GM12874 (cell line): ENCODE data around the gene CSNK1G2.

Experiments
- TF ChIP-seq, protein P1 (sequence below): IDR thresholded peaks from 2 replicates; pipeline ENCODE4 v1.5.1; 2011; ENCODE audit warnings: low read depth, mild to moderate bottlenecking, control low read depth, low read length, moderate library complexity; ENCODE audit not compliant: insufficient read depth

Gene CSNK1G2

DNA sequence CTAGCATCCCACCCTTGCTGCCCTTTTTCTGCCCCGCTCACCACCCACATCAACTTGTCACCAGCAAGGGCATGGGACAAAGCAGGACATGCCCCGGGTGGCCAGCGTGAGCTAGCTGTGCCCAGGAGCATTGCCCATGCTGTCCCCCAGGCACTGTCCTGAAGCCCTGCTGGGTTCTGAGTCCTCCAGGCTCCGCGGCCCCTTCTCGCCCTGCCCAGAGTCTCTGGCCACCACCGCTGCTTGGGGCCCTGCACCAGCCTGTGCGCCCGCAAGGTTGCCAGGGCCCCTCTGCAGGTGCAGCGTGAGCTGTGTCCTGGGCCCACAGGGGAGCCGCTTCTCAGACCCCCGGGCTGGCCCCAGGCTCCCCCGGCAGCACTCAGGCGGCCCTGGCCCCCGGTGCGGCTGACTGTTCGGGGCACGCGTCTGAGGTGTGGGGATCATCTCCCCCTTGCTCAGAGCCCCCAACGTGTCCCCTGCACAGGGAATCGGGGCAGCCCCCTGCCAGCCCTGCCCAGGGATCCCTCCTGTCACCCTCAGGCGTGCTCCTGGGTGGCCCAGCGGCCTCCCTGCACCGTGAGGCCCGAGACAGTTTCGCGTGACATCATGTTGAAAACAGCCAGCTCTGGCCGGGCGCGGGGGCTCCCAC, 4.1 kb downstream of the CSNK1G2 start:
- TF ChIP-seq, protein P1, sequence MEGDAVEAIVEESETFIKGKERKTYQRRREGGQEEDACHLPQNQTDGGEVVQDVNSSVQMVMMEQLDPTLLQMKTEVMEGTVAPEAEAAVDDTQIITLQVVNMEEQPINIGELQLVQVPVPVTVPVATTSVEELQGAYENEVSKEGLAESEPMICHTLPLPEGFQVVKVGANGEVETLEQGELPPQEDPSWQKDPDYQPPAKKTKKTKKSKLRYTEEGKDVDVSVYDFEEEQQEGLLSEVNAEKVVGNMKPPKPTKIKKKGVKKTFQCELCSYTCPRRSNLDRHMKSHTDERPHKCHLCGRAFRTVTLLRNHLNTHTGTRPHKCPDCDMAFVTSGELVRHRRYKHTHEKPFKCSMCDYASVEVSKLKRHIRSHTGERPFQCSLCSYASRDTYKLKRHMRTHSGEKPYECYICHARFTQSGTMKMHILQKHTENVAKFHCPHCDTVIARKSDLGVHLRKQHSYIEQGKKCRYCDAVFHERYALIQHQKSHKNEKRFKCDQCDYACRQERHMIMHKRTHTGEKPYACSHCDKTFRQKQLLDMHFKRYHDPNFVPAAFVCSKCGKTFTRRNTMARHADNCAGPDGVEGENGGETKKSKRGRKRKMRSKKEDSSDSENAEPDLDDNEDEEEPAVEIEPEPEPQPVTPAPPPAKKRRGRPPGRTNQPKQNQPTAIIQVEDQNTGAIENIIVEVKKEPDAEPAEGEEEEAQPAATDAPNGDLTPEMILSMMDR, result no peak

DNA sequence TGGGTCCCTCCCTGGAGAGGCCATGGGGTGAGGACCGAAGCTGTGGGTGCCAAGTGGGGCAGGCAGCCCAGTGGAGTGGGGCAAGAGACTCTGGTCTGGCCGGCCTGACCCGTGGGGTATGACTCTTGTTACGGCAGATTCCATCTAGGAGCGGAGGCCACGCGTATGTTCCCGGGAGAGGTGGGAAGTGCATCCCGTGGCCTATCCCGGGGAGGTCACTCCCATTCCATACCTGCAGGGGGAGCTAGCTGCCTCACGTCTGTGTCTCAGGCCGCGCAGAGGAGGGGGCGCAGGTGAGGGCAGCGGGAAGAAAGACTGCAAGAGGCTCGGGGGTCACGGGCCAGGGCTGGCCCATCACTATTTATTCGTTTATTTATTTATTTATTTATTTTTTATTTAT, 4.9 kb downstream of the CSNK1G2 start:
- TF ChIP-seq, protein P1, result peak; percentile 56; the same call in 1 of the 2 replicates

DNA sequence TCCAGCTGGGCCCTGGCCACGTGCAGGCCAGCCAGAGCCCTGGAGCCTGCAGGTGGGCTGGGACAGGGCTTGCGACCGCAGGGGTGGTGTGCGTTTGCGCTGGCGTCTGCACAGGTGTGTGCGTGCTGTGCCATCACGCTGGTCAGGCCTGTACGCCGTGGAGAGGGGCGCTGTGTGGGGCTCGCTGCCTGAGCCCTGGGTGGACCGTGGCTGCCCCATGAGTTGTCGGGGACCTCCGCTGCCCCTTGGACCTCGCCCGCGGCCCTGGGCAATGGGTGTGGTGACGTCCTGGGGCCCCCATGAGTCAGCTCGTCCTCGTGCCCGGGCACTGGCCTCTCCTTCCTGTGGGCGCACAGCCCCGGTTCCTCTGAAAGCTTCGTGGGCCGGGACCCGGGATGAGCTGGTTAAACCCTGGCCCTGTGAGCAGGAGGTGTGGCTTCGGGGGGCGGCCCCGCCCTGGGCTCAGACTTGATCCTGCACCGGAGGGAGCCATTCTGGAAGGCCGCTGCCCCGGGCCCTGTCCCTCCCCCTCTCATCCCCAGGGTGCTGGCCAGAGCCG, 6.8 kb downstream of the CSNK1G2 start:
- TF ChIP-seq, protein P1, result no peak

DNA sequence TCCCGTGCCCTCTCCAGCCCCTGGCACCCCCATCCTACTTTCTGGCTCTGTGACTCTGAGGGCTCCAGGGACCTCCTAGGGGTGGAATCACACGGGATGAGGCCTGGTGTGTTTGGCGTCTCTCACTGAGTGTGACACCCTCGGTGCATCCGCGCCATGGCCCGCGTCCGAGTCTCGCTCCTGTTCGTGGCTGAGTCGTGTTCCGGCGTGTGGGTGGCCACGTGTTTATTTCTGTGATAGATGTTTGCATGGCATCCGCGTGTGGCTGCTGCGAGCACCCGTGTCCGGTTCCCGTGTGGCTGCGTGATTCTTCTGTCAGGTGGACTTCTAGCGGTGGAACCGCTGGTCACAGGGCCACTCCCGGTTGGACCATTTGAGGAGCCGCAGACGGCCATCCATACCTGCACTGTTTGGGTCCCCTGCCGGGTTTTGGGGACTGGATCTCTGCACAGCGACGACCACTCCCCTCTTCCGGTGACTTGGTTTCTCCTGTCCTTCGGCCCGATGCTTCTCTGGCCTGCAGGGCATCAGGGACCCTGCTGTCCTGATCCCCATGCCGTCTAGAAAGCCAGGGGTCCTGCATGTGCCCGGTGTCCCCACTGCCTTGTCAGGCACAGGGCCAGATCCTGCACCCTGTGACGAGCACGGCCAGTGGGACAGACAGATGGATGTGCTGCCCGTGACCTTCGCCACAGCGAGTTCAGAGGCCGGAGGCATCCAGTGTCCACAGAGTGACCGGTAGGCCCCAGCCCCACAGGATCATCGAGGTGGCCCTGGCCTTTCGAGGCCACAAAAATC, 8.5 kb downstream of the CSNK1G2 start:
- TF ChIP-seq, protein P1, result no peak

DNA sequence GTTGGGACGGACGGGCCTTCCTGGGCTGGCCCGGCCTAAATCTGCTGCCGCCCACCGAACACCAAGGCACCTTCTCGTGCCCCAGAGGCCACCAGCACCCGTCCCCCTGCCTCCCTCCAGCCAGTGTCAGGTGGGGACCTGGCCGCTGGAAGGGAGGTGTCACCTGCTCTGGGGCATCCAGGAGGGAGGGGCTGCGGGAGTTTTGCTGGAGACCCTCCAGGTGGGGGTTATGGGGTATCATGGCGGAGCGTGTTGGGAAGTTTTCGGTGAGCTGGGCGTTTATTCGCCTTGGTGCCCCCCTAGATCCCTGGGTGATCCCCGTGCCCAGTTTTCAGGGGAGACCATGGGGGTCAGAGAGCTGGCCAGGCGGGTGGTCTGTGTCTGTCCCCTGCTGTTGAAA, 9.7 kb downstream of the CSNK1G2 start:
- TF ChIP-seq, protein P1, result no peak

DNA sequence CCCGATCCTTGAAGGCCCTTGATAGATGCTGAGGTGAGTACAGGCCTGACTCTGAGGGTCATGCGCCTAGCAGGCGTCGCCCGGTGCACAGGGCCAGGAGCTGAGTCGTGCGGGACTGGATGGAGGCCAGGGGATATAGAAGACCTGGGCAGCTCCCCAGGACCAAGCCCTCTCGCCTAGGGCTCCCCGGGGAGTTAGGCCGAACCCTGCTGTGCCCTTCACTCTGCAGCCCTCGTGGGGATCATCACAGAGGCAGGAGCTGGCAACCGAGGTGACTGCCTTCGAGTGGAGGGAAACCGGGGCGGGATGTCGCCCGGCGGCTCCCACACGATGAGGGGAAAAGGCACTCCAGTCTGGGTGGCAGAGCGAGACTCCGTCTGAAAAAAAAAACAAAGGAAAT, 11.7 kb downstream of the CSNK1G2 start:
- TF ChIP-seq, protein P1, result no peak

DNA sequence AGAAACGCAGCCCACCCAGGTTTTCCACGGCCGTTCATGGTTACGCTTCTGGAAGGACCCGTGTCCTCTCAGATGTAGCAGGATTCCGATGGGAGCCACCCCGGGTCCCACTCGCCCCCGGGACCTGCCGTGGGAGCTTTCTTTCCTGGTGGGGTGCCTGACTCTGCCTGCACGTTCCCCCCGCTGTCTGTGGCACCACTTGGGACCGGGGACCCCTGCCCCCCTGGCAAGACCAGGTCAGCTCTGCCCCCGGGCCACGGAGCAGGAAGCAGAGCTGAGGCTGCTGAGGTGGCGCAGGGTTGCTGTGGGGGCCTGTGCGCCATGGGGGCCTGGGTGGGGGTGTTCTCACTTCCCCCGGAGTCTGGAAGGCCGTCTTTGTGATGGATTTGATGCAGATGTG, 12.1 kb downstream of the CSNK1G2 start:
- TF ChIP-seq, protein P1, result no peak
